Ovary (tissue), 9 donors: ENCODE measurements around the gene TMEM18. TPM values are rescaled to one million over a fixed set of nuclear protein-coding genes. Genes with fewer than 3 reads are reported as not detected.

ENCODE experiments used
- DNase-seq, 5 donors: peaks; one replicate each; pipeline ENCODE4 v3.0.0-alpha.2; 2019 to 2020
- H3K27ac ChIP-seq, 2 donors: fragments of 200-600 bp; one replicate each; pipeline versions ENCODE4 v1.5.1 to v1.8.0; 2019 to 2022
- H3K27me3 ChIP-seq: fragments of 200-600 bp; one replicate; pipeline ENCODE4 v1.8.0; 2022
- H3K36me3 ChIP-seq: fragments of 200-600 bp; sonication (generic); one replicate; pipeline ENCODE4 v1.5.1; 2019
- H3K4me1 ChIP-seq: one replicate; pipeline ENCODE4 v1.8.1; 2013; ENCODE audit warnings: mild to moderate bottlenecking, moderate library complexity; ENCODE audit not compliant: insufficient read depth
- H3K4me3 ChIP-seq: fragments of 200-600 bp; sonication (generic); one replicate; pipeline ENCODE4 v1.5.1; 2017
- H3K9me3 ChIP-seq, 2 donors: fragments of 200-600 bp in 1 of 2; sonication (generic) in 1 of 2; one replicate each; pipeline versions ENCODE4 v1.5.1 to v1.8.1; 2013 to 2019; ENCODE audit warnings: mild to moderate bottlenecking in 1 of 2, moderate library complexity in 1 of 2
- CTCF ChIP-seq, 3 donors: fragments of 450-650 bp in 2 of 3; fragments of 200-600 bp in 1 of 3; IDR thresholded peaks; one replicate each; pipeline versions ENCODE4 v1.5.1 to v1.8.0; 2016 to 2022; ENCODE audit warnings: antibody characterized with exemption in 3 of 3, mild to moderate bottlenecking in 1 of 3
- EP300 ChIP-seq: sonication (generic); formaldehyde crosslinking; IDR thresholded peaks from one replicate; pipeline ENCODE4 v1.6.1; 2017; ENCODE audit warnings: antibody characterized with exemption
- POLR2A ChIP-seq: fragments of 450-650 bp; IDR thresholded peaks from one replicate; pipeline ENCODE4 v1.6.1; 2017; ENCODE audit warnings: antibody characterized with exemption, mild to moderate bottlenecking, moderate library complexity
- WGBS, 3 donors: extraction: QIAGEN DNeasy Blood & Tissue Kit in 1 of 3; methylation state at CpG; one replicate each; pipeline versions ENCODE4 v1.1.5 to v1.1.7; 2013 to 2017; 5-methylcytosine and 5-hydroxymethylcytosine counted together
- intact Hi-C, 4 donors: fragments of 100-400 bp; cut with DNase I; formaldehyde crosslinking; loops; one replicate each; pipeline versions ENCODE4 v1.11.0 to v1.15.1; 2022 to 2023
- polyA plus RNA-seq, 2 donors: library from polyadenylated mRNA; stranded (reverse); fragments of 200-250 nt in 1 of 2; fragments of 350-450 nt in 1 of 2; fragmentation: Illumina TruSeq in 1 of 2; extraction: RNeasy Lipid Tissue Mini Kit (QIAGEN cat#74804) in 1 of 2; gene quantifications; one replicate each; pipeline ENCODE4 v1.2.3, GENCODE V29; 2013 to 2014
- total RNA-seq, 7 donors: library from RNA; depleted of rRNA in 2 of 7; stranded (reverse); fragments of >200 nt in 2 of 7; fragmentation: NEBNext Ultra II Directional in 3 of 7; extraction: Animal tissue kit (Norgen Biotek cat#: 25700) in 3 of 7; gene quantifications; one replicate each; pipeline versions ENCODE4 v1.1.0 to v1.2.4, GENCODE V29; 2016 to 2023
- donor health status: DM: no; HTN: no; CAD: no; lungs with moderate emphysema.
- donor health status: DM: no; HTN: no; CAD: no.
- donor health status: Bipolar disorder and iron deficiency.
- donor health status: DM: yes; HTN: yes; CAD: no.
- donor health status: DM: no; HTN: no; CAD: no.
- donor health status: DM: yes; HTN: yes; CAD: no.

Gene TMEM18
- total and polyA plus RNA-seq, 9 donors, result 27.5 to 48.5 (median 40.4) TPM

DNA sequence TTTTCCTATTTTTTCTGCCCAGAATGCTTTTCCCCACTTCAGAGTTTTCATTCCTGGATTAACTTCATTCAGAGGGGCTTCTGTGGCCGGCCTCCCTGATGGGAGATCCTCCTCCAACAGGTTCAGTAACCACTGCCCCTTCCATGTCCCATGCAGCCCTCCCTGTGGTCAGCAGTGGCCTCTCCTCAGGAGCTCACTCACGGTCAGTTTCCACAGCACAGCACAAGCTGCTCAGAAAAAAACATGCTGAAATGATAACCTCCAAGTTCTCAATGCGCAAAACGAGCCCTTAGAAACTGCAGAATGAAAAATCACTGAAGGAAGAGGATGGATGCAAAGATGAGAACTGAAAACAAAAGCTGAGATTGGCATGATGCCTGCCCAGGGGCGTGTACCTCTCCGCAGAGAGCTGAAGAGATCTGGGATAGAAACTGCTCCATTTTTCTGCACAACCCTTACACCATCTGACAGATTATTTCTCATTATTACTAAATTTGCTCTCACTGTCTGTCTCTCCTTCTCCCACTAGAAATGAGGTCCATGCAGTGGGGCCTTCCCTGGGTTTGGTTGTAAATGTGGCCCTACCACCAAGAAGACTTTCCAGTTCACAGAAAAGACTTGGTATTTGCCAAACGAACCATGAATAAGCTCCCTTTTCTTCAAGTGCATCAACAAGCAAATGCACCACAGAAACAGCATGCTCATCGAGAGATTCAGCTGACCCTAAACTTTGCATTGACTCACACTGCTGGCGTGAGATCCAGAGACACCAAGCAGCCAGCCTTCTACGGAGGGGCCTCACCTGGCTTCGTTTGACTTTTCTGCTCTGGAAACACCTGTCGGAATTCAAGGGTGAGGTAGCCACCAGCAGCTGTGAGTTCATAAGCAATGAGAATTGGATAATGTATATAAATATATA is 51.5 kb downstream of the TMEM18 start:
- TF ChIP-seq EP300 (no peak), POLR2A (no peak), CTCF (IDR thresholded peaks at IDR 0.05) (no peak)
- intact Hi-C loops, result no loop called here
- no peaks in the 10 kb centered on the region for H3K9me3 ChIP-seq
- no peak overlapping the region for H3K4me3 ChIP-seq
- no peaks in the 10 kb centered on the region for H3K27me3 ChIP-seq
- H3K4me1 ChIP-seq, result no peaks in the 10 kb centered on the region
- WGBS, 3 donors, result 57 to 69% (median 59%) methylated on average over 12 of the region's 12 CpGs
- H3K27ac ChIP-seq, result no peak overlapping the region
- no peaks in the 10 kb centered on the region for H3K36me3 ChIP-seq
- DNase-seq, result no peak

DNA sequence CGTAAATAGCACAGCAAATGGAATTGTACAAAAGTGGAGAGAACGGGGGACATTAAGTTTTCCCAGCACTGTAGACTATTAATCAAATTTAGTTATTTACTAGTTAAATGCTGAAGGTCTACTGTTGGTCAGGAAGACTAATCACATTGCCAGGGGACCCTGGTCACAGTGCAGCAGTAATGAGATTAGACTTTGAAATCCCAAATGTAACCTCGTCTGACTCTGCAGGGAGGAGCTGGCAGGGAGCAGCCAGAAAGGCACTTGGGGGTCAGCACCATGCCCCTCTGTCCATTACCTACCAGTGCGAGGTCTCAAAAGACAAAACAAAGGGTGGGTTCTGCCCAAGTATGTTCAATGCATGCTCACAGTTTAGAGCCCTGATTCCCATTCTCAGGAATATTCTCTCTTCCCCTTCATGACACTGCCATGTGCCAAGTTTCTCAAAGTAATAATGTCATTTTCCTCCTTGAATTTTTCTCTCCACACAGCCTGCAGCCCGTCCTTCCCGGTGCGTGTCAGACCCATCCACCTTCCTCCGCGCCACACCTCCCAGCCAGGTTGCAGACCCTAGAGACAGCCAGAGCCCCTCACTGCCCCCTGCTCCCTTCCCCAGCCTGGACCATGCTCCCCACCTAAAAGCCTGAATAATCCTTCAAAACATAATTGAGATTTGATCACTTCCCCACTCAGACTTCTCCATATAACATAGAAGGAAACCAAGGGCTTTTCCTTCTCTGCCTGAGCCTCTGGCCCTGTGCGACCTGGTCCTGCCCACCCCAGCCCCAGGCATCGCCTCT is 52.5 kb downstream of the TMEM18 start:
- H3K4me3 ChIP-seq, result no peak overlapping the region
- H3K27me3 ChIP-seq, result no peaks in the 10 kb centered on the region
- no peak overlapping the region for H3K27ac ChIP-seq
- no peaks in the 10 kb centered on the region for H3K36me3 ChIP-seq
- intact Hi-C loops, result no loop called here
- no peak for TF ChIP-seq POLR2A
- no peak for TF ChIP-seq EP300
- TF ChIP-seq CTCF (IDR thresholded peaks at IDR 0.05), result no peak
- H3K9me3 ChIP-seq, result no peaks in the 10 kb centered on the region
- 74 to 76% (median 75%) methylated on average over 11 of the region's 11 CpGs for WGBS, 3 donors
- DNase-seq, result no peak
- no peaks in the 10 kb centered on the region for H3K4me1 ChIP-seq

DNA sequence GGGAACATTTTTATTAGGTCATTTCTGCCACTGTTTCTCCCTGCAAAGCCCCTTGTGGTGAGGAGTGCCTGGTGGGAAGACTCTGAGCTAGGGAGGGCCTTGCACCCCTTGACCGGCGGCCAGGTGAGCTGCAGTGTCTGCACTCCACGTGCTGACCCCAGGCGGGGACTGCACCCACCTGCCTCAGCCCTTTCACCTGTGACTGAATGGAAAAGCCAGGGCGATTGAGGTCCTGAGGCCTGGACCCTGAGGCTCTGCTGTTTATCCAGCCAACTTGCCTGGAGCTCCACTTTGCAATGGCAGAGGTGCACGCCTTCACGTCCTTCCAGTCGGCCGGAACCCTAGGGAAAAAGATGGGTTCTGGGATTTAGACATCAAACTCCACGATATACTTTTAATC is 53.1 kb downstream of the TMEM18 start:
- no peak for TF ChIP-seq EP300
- TF ChIP-seq POLR2A, result no peak
- no peak for TF ChIP-seq CTCF (IDR thresholded peaks at IDR 0.05)
- Histone ChIP-seq H3K36me3 (no peaks in the 10 kb centered on the region), H3K27ac (no peak overlapping the region), H3K4me1 (no peaks in the 10 kb centered on the region), H3K9me3 (no peaks in the 10 kb centered on the region), H3K4me3 (no peak overlapping the region), H3K27me3 (no peaks in the 10 kb centered on the region)
- intact Hi-C loops, result no loop called here
- WGBS, 3 donors, result 83 to 86% (median 85%) methylated on average over 10 of the region's 10 CpGs
- DNase-seq, result no peak

DNA sequence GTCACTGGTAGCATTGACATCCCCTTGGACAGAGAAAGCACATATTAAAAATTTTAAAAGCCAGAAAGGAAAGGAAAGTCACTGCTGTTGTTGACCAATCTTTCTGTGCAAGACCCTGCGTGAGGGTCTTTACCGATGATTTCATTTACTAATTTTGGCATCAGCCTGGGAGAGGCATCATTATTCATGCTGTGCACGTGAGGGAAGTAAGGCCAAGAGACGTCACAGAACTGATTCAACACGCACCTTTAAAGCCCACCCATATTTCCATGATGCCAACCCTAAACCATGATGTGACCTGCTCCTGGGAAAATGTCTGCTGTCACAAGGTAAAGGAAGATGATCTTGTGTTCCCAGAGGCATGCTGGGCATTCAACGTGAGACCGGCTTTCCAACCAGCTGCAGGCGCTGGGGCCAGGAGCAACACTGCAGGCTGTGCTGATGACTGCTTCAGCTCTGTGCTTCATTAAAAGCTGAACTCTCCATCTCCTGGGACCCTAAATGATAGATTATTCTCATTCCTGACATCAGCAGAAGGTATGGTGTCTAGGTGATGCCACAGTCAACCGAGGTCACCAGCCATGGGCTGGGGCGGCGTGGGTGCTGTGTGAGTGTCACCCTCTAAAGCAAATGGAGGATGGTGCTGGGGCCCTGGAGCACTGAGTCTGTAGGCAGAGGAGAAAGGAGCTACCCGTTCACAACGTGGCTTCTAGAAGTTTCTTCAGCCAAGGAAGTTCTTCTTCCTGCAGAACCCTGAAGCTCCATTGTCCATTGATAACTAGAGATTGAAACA is 53.9 kb downstream of the TMEM18 start:
- no peak for DNase-seq
- no peaks in the 10 kb centered on the region for H3K4me1 ChIP-seq
- no peaks in the 10 kb centered on the region for H3K36me3 ChIP-seq
- no peak for TF ChIP-seq EP300
- no peak for TF ChIP-seq POLR2A
- TF ChIP-seq CTCF (IDR thresholded peaks at IDR 0.05), result no peak
- H3K27me3 ChIP-seq, result no peaks in the 10 kb centered on the region
- no peaks in the 10 kb centered on the region for H3K9me3 ChIP-seq
- no peak overlapping the region for H3K27ac ChIP-seq
- 91% methylated on average over 13 of the region's 13 CpGs for WGBS, 3 donors
- intact Hi-C loops, result no loop called here
- H3K4me3 ChIP-seq, result no peak overlapping the region
